Measurements from ENCODE around the gene USP32.

Gene USP32

DNA sequence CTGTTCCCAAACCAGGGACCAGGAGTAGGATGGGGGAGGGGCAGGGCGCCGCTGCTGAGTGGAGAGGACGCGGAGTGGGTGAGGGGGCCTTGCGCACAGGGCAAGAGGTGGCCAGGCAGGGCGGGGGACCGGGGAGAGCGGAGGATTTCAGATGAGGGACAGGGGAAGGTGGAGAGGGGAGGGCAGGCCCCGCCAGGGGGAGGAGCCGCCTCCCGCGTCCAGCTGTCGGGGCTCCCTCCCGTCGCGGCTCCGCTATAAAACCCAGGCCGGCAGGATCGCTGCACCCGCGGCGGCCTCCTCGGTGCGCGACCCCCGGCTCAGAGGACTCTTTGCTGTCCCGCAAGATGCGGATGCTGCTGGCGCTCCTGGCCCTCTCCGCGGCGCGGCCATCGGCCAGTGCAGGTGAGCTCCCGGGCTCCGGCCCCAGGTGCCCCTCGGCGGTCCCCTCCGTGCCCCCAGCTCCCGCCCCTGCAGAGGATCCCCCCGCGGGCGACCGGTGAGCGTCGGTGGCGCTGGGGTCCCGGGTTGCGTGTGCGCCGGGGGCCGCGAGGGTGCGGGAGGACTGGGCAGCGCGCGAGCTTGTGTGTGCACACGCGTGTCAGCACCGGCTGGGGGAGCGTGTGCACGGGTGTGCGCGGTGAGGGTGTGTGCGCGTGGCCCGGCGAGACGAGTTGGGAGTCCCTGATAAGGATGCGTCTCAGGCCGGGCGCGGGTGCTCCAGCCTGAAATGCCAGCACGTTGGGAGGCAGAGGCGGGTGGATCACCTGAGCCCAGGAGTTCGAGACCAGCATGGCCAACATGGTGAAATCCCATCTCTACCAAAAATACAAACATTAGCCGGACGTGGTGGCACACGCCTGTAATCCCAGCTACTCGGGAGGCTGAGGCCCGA is 242.0 kb downstream of the USP32 start, which contains the start of gene CA4:
TSS of gene CA4 (plus strand) at position 283 of the 892 bp plus-strand sequence. CDS start at position 345, 62 bp downstream.
- no peak for DNase-seq

- DNase-seq = no peak
Measured at GRCh38 chr17:60148373-60148772, 243.6 kb downstream of the USP32 start.

DNA sequence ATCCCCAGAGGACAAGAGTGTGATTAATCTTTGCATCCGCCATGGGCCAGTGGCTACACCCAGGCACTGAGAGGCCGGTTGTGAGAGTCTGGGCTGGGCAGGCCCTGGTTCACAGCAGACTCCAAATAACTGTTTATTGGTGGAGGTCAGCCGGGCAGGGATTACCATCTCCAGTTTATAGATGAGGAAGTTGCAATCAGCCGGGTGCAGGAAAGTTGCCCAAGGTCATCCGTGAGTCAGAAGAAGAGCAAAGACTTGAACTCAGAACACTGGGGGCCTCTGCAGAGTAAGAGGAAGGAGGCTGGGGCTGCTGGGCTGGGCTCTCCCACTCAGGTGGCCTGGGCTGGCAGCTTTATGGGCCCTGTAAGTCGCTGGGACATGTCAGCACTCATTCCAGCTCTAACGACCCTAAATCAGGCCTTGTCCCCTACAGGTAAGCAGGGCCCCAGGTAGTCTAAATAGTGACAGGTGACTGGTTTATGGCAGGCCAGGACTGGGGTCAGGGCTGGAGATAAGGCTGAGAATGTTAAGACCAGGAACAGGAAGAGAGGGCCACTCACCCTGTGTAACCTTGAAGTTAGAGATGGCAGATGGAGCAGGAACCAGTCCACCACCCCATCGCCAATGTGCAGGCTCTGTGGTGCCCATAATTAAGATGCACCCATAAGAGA is 244.2 kb downstream of the USP32 start:
- no peak for DNase-seq

- DNase-seq = no peak
Measured at GRCh38 chr17:60146206-60146605, 245.7 kb downstream of the USP32 start.

GRCh38 chr17:60145006-60145935 is 246.7 kb downstream of the USP32 start:
- no peak for DNase-seq

DNA sequence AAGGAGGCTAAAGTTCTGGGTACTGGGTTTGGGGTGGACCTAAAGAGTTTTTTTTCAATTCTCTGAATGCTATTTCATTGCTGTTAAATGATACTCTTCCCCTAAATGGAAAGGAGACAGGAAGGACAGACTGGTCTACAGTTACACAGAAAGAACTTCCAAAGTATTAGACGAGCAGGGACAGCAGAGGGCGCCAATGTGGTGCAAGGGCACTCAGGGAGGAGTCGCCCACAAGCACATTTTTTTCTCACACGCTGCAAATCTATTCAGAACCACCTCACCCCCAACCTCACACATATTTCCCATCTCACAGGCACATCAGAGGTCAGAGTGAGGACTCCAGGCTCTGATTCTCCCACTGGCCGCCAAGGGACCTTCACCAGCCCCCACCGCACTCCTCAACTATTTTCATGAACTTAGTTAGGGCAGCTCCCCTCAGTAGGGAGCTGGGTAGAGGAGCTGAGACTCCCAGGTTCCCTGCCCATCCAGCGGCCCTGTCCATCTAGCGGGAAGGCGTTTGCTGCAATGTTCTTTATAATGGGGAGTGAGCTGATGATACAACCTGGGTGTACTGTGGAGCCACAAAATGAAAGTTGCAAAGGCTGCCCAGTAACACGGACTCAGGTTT is 248.9 kb downstream of the USP32 start:
- DNase-seq = peak; percentile 86

DNA sequence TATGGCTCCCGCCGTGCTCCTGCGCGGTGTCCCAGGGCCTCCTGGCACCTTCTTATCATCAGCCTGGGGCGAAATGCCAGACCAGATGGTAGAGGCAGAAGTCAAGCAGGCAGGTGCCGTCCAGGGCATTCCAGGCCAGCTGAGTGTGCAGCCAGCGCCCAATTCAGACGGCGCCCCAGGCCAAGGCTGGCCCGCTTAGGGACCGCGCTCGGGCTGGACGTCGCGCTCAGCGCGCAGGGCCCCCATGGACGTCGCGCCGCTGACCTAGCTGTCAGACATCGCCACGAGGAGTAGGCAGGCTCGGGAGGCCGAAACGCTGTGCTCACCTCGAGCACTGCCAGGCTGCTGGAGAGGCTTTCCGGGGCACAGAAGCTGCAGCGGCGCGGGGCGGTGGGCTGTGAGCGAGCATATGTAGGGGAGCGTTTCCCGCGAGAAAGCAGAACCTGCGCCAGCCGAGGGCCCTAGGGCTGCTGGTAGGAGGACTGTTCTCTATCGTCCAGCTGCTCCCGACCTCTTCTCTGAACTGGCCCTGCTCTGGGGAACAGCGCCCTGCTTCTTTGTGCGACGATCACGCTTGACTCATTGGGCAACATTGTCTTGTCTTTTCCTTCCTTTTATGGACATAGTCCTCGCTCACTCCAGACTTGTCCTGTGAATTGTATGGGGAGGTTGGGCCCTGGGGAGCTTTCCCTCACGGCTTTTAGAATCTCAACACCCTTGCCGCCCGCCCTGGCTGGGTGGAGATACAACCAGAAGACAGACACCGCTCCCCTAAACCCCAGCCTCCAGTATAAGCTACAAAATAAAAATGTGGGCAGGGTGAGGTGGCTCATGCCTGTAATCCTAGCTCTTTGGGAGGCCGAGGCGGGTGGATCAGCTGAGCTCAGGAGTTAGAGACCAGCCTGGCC is 250.6 kb downstream of the USP32 start:
- no peak for DNase-seq

DNA sequence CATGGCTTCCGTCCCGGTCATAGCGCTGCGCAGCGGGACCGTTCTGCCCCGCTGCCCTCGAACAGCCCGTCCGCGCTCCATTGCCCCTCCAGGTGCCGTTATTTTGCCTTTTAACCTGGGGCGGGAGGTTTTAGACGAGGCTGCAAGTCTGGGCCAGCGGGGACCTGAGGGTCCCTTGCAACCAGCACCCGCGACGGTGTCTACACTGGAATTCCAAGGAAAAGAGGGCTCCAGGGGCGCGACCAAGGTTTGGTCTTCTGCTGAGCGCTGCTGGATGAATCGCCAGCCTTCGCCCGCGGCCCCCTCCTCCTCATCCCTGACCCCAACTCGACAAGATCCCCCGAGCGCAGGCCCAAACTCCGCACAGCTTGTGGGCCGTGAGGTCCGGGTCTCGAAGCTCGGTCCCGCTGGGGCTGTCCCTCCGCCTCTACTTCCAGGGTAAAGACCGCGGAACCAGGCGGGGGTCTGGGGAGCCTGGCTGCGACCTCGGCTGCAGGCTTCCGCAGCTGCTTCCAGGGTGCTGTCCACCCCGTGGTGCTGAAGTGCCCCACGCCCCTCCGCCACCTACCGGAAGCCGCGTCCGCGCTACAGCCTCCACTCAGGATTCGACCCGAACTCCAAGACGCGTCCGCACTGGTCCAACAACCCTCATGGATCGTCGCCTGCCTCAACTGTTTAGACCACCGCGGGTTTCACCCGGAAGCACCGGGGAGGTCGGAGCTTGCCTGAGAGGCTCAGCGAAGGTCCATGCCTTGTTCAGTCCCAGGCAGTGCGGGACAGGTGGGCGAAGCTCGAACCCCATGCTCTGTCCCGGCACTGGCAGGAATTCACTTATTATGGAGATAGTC is 252.3 kb downstream of the USP32 start:
- peak; percentile 84 for DNase-seq

- no peak for DNase-seq
Measured at GRCh38 chr17:60138769-60139437, 253.0 kb downstream of the USP32 start.

GRCh38 chr17:60137731-60138130 is 254.2 kb downstream of the USP32 start:
- no peak for DNase-seq

DNA sequence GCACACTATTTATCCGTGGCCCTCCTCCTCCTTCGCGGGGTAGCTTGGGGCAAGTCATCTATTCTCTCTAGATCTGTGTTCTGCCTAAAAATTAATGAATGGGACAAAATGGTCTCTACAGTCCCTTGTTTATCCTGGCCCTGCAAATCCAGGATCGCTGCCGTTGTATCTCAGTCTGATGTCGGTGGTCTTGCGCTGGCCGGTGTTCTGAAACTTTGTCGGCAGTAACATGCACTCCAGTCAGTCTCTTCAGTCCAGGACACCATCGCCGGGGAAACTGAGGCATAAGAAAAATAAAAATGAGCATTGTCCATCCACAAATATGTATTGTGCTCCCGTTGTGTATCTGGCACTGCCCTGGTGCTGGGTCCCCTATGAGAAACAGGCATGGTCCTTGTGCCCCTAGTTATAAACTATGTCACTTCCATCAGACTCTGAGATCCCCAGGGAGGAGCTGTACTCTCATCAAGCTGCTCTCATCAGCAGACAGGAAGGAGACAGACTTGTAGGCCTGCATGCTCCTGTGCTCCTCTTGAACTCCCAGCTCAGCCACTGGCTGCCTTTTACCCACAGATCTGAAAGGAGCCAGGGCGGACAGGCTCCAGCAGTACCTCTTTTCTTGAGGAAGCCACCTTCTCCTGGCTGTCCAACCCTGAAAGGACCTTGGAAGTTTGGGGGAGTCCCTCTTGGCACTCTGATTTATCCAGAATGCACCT is 255.8 kb downstream of the USP32 start:
- DNase-seq = no peak

DNA sequence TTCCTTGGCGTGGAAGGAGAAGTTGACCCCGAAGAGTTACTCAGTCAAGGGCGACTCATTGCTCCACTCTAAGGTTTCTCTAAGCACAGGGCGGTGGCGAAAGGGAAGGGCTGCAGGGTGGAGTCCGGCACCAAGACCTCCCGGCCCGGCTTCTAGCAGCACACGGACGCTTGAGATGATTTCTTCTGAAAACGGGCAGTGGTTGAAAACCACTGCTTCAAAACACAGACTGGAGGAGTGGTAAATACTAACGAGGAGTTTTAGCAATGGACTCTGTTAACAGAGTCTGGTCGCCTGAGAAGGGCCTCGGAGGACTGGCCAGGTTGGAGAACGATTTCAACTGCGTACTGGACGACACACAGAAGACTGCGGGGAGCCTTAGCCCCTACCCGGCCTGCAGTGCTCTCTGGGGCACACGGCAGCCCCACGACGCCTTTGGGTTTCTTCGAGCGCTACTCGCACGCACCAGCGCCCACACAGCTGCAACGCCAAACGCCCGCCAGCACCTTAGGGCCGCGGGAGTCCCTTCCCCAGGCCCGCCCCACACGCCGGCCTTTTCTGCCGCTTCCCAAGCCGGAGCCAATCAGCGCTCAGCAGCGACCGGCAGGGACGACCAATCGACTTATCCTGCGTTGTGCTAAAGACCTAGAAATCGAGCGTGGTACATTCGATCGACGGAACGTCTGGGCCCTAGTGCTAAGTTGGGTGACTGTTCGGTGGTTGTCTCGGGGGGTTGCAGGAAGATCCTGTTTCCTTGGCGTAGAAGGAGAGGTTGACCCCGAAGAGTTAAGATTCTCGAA is 256.6 kb downstream of the USP32 start:
- DNase-seq = peak; percentile 89

DNA sequence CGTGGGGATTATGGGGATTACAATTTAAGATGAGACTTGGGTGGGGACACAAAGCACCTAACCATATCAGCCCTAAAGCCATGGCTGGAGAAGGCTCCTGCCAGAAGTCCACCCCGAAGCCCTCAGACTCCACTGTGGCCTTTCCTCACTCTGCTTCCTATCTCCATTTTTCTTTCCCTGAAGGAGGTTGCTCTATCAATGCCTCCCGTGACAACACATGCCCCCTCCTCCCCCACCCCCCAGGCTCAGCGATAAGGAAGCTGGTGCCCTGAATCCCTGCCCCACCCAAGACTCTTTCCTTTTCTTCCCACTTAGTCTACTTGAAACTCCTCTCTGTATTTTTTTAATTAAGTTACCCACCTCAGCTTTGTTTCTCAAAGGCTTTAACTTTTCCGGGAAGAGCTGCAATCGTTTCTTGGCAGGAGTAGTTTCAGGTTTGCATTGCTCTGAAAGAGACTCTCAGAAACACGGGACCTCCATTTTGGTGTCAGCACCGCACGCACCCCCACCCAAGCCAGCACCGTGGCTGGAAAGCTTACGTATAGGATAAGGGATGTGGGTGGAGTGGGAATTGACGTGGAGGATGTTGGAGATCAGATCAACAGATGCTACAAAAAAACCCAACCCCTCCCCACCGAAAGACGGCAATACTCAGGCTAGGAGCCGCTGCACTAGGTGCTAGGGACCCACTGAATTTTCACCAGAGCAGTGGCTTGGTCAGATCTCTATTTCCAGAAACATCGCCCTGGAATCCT is 257.4 kb downstream of the USP32 start:
- DNase-seq = no peak

DNA sequence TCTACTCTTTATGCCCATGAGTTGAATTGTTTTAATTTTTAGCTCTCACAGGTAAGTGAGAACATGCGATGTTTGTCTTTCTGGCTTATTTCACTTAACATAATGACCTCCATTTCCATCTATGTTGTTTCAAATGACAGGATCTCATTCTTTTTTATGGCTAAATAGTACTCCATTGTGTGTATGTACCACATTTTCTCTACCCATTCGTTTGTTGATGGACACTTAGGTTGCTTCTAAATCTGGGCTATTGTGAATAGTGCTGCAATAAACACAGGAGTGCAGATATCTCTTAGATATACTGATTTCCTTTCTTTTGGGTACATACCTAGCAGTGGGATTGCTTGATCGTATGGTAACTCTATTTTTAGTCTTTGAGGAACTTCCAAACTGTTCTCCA is 261.5 kb downstream of the USP32 start:
- DNase-seq = no peak

DNA sequence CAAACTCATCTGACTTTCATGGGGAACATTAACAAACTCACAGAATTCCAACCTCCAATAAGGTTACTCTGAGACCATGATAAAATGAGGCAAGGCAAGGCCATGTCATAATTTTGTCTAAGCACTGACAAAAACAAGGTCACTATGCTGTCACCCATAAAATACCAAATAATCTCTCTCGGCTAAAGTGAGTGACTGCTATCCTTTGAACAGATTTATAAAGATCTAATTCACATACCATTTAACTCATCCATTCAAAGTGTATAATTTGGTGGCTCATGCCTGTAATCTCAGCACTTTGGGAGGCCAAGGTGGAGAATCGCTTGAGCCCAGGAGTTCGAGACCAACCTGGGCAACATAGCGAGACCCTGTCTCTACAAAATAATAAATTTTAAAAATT is 262.8 kb downstream of the USP32 start:
- DNase-seq = no peak
